ENCODE data around the gene TRIP11.

- no peak for TF ChIP-seq EZH2 (IDR thresholded peaks at IDR 0.05; ENCODE audit: insufficient read depth, poor library complexity, severe bottlenecking)
- TF ChIP-seq EZH2phosphoT487 (IDR thresholded peaks at IDR 0.05; ENCODE audit: insufficient read depth, low read depth), result no peak
These were observed 48.6 kb upstream of the TRIP11 start for GRCh38 chr14:92088494-92088893.

Data from GM23248 (cell line).